Measurements from ENCODE around the gene CALML4.

- no peak for TF ChIP-seq CTCF (IDR thresholded peaks at IDR 0.05; ENCODE audit: insufficient read depth, low read depth, low read length)
- no peak for TF ChIP-seq EZH2 (IDR thresholded peaks at IDR 0.05; ENCODE audit: insufficient read depth, low read length)
Measured at GRCh38 chr15:68175526-68175925, 29.6 kb downstream of the CALML4 start.
